Hair follicle dermal papilla cell (primary cell): Measurements from ENCODE around the gene DEFB132. TPM values are rescaled to one million over a fixed set of nuclear protein-coding genes. Genes with fewer than 3 reads are reported as not detected.

Source experiments
- total RNA-seq: library from RNA; depleted of rRNA; stranded (reverse); fragments of >200 nt; gene quantifications from 2 replicates; pipeline ENCODE4 v1.2.3, GENCODE V29; 2012

The DEFB132 gene, protein sequence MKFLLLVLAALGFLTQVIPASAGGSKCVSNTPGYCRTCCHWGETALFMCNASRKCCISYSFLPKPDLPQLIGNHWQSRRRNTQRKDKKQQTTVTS
- not detected in 2 replicates for total RNA-seq

DNA sequence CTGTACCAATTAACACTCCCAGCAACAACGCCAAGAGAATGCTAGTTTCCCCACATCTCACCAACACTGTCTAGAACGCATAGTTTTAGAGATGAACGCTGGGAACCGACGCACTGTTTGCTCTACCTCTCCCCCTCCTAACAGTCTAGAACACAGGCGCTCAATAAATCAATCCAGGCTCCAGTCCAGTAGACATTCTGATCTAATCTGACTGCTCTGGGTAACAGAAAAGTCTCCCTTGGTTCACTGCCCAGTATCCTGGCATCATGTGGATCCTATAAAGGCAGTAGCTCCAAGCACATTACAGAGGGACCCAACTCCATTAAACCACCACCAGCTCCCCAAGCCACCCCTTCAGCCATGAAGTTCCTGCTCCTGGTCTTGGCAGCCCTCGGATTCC, at the start of gene DEFB132:
TSS of gene DEFB132 (plus strand) at position 306 of the 400 bp plus-strand sequence. CDS start at position 361, 55 bp downstream.

DNA sequence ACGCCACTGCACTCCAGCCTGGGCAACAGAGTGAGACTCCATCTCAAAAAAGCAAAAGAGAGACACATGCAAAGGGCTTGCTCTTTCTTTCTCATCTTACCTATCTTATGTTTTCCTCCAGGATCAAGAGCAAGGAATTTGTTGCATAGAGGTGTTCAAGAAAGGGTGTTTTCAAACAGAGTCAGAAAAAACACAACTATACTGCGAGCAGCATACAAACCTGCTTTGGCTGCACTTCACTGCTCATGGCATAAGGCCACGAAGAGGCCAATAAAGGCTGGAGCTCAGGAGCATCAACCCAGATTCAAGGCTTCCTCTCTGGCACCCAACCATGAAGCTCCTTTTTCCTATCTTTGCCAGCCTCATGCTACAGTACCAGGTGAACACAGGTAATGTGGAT, 30.6 kb upstream of the DEFB132 start, which contains the start of gene DEFB129:
TSS of gene DEFB129 (plus strand) at position 301 of the 400 bp plus-strand sequence. CDS start at position 332, 31 bp downstream.

DNA sequence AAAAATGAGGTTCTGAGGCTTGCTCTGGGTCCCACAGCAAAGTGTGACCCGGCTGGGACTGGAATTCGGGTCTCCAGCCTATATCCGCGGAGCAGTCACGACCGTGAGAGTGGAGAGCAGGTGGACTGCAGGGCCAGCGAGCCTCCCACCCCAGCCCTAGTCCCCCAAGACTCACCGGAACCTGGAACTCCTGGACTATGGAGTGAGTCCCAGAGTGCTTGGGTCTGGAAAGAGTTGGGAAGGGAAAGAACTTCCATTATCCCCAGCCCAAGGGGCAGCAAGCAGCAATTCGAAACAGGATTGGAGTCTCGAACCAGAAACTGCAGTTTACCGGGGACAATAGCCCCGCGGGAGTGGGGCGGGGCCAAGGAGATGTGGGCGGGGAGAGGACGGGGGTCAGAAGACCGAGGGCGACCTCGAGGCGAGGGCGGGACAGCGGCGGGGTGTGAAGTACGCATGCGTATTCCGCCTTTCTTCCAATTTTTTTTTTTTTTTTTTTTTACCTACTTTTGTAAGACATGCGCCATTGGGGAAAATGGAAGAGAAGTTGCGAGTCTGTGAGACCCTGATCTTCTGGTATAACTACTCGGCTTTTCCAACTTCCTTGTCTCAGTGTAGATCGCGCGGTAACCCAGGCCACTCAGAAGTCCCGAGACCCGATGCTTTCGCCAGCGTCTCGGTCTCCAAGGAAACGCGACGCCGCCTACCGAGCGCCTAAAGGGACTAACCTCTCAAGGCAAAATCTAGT, 32.7 kb downstream of the DEFB132 start, which contains the start of gene C20orf96:
TSS of gene C20orf96 (minus strand) at position 667 of the 748 bp plus-strand sequence. CDS start at position 527, 140 bp downstream.

DNA sequence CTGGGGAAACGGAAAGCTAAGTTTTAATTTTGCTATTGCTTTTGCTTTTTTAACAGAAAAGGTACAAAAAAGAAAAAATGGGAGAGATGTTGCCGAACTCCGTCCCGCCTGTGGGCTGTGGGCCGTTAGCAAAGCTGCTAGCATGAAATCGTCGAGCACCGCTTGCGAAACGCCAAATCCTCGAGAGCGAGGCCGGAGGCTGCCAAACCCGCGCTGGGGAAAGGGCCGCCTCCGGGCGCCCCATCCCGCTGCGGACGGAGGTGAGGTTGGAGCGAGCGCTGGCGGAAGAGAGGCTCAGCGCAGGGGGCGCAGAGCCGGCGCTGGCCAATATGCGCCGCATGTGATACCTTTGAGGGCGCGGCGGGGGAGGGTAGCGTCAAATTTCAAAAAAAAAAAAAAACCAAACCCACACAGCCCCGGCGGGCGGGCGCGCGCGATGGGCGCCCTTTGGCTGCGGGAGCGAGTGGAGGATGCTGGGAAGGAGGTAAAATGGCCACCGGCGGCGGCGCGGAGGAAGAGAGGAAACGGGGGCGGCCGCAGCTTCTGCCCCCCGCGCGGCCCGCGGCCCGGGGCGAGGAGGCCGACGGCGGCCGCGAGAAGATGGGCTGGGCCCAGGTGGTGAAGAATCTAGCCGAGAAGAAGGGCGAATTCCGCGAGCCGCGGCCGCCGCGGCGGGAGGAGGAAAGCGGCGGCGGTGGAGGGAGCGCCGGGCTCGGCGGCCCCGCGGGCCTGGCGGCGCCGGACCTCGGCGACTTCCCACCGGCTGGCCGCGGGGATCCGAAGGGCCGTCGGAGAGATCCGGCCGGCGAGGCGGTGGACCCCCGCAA, 39.8 kb downstream of the DEFB132 start, which contains the start of gene ZCCHC3:
TSS of gene ZCCHC3 (plus strand) at position 473 of the 827 bp plus-strand sequence. CDS start at position 490, 17 bp downstream.

Other genes starting within 250 kb of the DEFB132 start
- not detected in 2 replicates for gene DEFB125, start 170.1 kb upstream of the DEFB132 start, total RNA-seq
- gene DEFB126, start 115.1 kb upstream of the DEFB132 start, total RNA-seq = not detected in 2 replicates
- gene DEFB127, start 100.3 kb upstream of the DEFB132 start, total RNA-seq = not detected in 2 replicates
- gene DEFB128, start 68.0 kb upstream of the DEFB132 start, total RNA-seq = not detected in 2 replicates
- not detected in 2 replicates for gene DEFB129, start 30.5 kb upstream of the DEFB132 start, total RNA-seq
- gene C20orf96, start 33.0 kb downstream of the DEFB132 start, total RNA-seq = 2.1 and 2.9 TPM in 2 replicates
- gene ZCCHC3, start 39.8 kb downstream of the DEFB132 start, total RNA-seq = 16.8 and 19.0 TPM in 2 replicates
- 15.6 and 16.3 TPM in 2 replicates for gene SOX12, start 67.8 kb downstream of the DEFB132 start, total RNA-seq
- gene NRSN2, start 89.4 kb downstream of the DEFB132 start, total RNA-seq = 43.4 and 67.2 TPM in 2 replicates
- 77.7 and 148 TPM in 2 replicates for gene TRIB3, start 123.0 kb downstream of the DEFB132 start, total RNA-seq
- 90.5 and 97.7 TPM in 2 replicates for gene RBCK1, start 150.6 kb downstream of the DEFB132 start, total RNA-seq
- gene TBC1D20, start 204.8 kb downstream of the DEFB132 start, total RNA-seq = 63.1 and 78.4 TPM in 2 replicates